Limb (tissue), 2 donors: Measurements from ENCODE around the gene MT1HL1.

Experiments used
- DNase-seq, 2 donors: peaks; one replicate each; pipeline ENCODE4 v3.0.0-alpha.2; 2016; ENCODE audit errors: extremely low spot score in 2 of 2

Gene MT1HL1

GRCh38 chr1:237004116-237004515 lies at the start of gene MT1HL1:
Gene MT1HL1 (minus strand): TSS chr1:237004441. CDS start chr1:237004372, 69 bp downstream.
- DNase-seq = no peak

DNA sequence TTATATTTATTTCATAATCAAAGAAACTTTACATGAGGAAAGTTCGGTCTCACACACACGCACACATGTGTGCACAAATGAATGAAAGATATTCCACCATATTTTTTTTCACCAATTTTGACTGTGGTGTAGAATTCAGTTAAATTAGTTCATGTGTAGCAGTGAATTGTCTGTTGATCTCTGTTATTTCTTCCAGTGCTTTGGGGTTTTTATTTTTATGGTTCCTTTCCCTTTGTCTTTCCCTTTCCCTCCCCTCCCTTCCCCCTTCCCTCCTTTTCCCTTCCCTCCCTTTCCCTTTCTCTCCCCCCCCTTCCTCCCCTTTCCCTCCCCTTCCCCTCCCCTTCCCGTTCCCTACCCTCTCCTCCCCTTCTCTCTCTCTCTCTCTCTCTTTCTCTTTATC lies 46.7 kb upstream of the MT1HL1 start:
- DNase-seq = no peak

- no peak for DNase-seq
Observed at GRCh38 chr1:237050185-237050584, 45.9 kb upstream of the MT1HL1 start.

GRCh38 chr1:237048803-237049202 lies 44.6 kb upstream of the MT1HL1 start:
- DNase-seq = no peak

GRCh38 chr1:237045278-237046016 lies 41.2 kb upstream of the MT1HL1 start:
- no peak for DNase-seq

- DNase-seq = no peak
Observed at GRCh38 chr1:237043846-237044636, 39.8 kb upstream of the MT1HL1 start.

- peak in 1 of 2 donors; percentile 59 for DNase-seq
Observed at GRCh38 chr1:237042892-237043576, 38.8 kb upstream of the MT1HL1 start.

GRCh38 chr1:237042526-237042891 lies 38.3 kb upstream of the MT1HL1 start:
- peak in 1 of 2 donors; percentile 65 for DNase-seq

GRCh38 chr1:237041795-237042525 lies 37.7 kb upstream of the MT1HL1 start, which contains the start of gene RYR2:
Gene RYR2 (plus strand): TSS chr1:237042184. CDS start chr1:237042522, 338 bp downstream.
- DNase-seq = peak; percentile 38 to 76

- DNase-seq = no peak
Observed at GRCh38 chr1:237041461-237041794, 37.2 kb upstream of the MT1HL1 start.

- DNase-seq = no peak
Observed at GRCh38 chr1:237040823-237041222, 36.6 kb upstream of the MT1HL1 start.

DNA sequence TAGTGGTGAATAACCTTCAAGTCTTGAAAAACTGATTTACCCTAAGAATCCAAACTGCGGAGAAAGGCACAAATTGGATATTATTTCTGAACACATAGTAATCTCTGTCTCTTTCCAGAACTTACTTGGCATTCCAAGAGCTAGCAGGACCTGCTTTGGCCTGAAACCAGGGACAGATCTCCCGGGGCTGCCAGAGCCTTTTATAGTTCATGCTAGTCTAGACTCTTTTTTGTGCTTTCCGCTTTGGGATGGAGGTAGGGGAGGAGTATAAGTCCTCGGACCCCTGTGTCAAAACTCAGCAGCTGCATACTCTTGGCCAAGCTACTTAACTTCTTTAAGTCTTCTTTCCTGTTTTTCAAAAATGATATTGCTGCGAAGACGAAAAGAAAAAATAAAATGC lies 34.0 kb upstream of the MT1HL1 start:
- no peak for DNase-seq

- DNase-seq = no peak
Observed at GRCh38 chr1:237035759-237036158, 31.5 kb upstream of the MT1HL1 start.

- DNase-seq = no peak
Observed at GRCh38 chr1:237033804-237034203, 29.6 kb upstream of the MT1HL1 start.

- DNase-seq = no peak
Observed at GRCh38 chr1:237033061-237033460, 28.8 kb upstream of the MT1HL1 start.

GRCh38 chr1:237032029-237032428 lies 27.8 kb upstream of the MT1HL1 start:
- no peak for DNase-seq

- DNase-seq = no peak
Observed at GRCh38 chr1:237031480-237031879, 27.2 kb upstream of the MT1HL1 start.

DNA sequence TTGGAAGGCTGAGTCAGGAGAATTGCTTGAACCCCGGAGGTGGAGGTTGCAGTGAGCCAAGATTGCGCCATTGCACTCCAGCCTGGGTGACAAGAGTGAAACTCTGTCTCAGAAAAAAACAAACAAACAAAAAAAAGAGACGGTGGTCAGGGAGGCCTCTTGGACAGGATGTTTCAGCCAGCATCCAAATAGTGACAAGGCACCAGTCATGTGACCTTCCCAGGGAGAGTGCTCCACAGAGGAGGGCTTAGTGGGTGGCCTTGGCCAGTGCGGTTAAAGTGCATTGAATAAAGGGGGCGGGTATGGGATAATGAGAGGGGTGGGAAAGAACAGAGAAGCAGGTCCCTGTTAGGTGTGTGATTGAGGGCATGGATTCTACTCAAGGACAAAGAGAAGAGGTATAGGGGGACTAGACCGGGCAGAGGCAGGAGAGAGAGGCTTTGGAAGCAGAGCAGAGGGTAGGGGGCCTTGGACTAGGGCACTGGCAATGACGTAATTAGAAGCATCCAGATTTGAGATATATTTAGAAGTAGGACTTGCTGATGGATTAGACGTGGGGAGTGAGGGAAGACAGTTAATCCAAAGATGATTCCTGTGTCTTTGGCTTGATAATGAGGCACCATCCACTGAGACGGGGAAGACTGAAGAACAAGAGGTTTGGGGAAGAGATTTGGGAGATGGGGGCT lies 25.8 kb upstream of the MT1HL1 start:
- no peak for DNase-seq

GRCh38 chr1:237029240-237029639 lies 25.0 kb upstream of the MT1HL1 start:
- DNase-seq = no peak

- no peak for DNase-seq
Observed at GRCh38 chr1:237025358-237026074, 21.3 kb upstream of the MT1HL1 start.
